ENCODE measurements around the gene B4GALT1. TPM values are rescaled to one million over a fixed set of nuclear protein-coding genes. Genes with fewer than 3 reads are reported as not detected.
A peak's percentile ranks its signal among the peaks of the same experiment; 100 is the strongest.

The B4GALT1 gene
- total RNA-seq, 1 experiment from 2014 or later, result 121 TPM

DNA sequence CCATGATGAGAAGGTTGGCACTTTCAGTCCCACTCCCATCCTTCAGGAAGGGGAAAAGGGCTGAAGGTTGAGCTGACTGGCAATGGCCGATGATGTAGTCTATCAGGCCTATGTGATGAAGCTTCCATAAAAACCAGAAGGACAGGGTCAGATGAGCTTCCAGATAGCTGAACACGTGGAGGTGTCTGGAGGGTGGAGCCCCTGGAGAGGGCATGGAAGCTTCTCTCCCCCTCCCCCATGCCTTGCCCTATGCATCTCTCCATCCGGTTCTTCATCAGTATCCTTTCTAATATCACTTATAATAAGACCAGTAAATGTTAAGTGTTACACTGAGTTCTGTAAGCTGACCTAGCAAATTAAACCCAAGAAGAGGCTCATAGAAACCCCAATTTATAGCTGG lies 58.0 kb downstream of the B4GALT1 start:
- intact Hi-C loops (cut with micrococcal nuclease; ENCODE audit: unreplicated experiment), result no loop called here
- peaks cover 12% of the 10 kb centered on the region for H3K4me1 Mint-ChIP-seq (ENCODE audit: low read depth, unreplicated experiment)
- ChIA-PET CTCF (no interaction called here), POLR2A (no interaction called here)
- Histone ChIP-seq H3K9me3 (no peaks in the 10 kb centered on the region), H3K36me3 (ENCODE audit: control insufficient read depth, insufficient read depth, low read length) (no peaks in the 10 kb centered on the region), H3K4me3 (ENCODE audit: low read depth, low read length) (no peak overlapping the region), H3K4me1 (no peaks in the 10 kb centered on the region; the same call in 1 of the 2 replicates), H3K27me3 (replicated peaks; ENCODE audit: control insufficient read depth, insufficient read depth, low read length) (no peaks in the 10 kb centered on the region)
- H3K9me3 Mint-ChIP-seq (ENCODE audit: unreplicated experiment), result no peaks in the 10 kb centered on the region
- TF ChIP-seq, protein P1, sequence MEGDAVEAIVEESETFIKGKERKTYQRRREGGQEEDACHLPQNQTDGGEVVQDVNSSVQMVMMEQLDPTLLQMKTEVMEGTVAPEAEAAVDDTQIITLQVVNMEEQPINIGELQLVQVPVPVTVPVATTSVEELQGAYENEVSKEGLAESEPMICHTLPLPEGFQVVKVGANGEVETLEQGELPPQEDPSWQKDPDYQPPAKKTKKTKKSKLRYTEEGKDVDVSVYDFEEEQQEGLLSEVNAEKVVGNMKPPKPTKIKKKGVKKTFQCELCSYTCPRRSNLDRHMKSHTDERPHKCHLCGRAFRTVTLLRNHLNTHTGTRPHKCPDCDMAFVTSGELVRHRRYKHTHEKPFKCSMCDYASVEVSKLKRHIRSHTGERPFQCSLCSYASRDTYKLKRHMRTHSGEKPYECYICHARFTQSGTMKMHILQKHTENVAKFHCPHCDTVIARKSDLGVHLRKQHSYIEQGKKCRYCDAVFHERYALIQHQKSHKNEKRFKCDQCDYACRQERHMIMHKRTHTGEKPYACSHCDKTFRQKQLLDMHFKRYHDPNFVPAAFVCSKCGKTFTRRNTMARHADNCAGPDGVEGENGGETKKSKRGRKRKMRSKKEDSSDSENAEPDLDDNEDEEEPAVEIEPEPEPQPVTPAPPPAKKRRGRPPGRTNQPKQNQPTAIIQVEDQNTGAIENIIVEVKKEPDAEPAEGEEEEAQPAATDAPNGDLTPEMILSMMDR (IDR thresholded peaks at IDR 0.05; ENCODE audit: insufficient read depth in 1 of 2, low read depth in 1 of 2, low read length in 1 of 2, severe bottlenecking in 1 of 2, unreplicated experiment in 1 of 2), result no peak
- H3K36me3 Mint-ChIP-seq (ENCODE audit: insufficient read depth, unreplicated experiment), result peaks cover 78% of the 10 kb centered on the region
- no peak overlapping the region for H3K27ac Mint-ChIP-seq (ENCODE audit: unreplicated experiment)
- no TSS peak for BruUV-seq (replicated peaks)
- H3K27me3 Mint-ChIP-seq (ENCODE audit: insufficient read depth, unreplicated experiment), result no peaks in the 10 kb centered on the region
- DNase-seq, result no peak
- H3K4me3 Mint-ChIP-seq (ENCODE audit: unreplicated experiment), result no peak overlapping the region

DNA sequence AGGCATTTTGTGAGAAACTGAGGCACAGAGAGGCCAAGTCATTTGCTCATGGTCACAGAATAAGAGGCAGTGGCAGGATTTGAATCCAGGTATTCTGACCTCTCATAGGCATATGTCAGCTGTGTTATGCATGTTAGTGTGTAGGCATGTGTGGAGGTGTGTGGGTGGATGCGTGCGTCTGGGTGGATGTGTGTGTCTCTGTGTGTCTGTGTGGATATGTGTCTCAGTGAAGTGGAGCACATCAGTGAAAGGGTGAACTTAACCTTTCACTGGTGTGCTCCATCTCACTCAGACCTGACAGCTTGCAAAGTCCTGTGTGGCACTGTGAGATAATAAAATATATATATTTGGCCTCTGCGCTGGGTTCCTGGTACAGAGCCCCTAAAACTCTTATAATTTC lies 58.7 kb downstream of the B4GALT1 start:
- Mint-ChIP-seq H3K4me3 (ENCODE audit: unreplicated experiment) (no peak overlapping the region), H3K4me1 (ENCODE audit: low read depth, unreplicated experiment) (peaks cover 18% of the 10 kb centered on the region), H3K27ac (ENCODE audit: unreplicated experiment) (no peak overlapping the region), H3K27me3 (ENCODE audit: insufficient read depth, unreplicated experiment) (no peaks in the 10 kb centered on the region), H3K9me3 (ENCODE audit: unreplicated experiment) (no peaks in the 10 kb centered on the region), H3K36me3 (ENCODE audit: insufficient read depth, unreplicated experiment) (peaks cover 76% of the 10 kb centered on the region)
- intact Hi-C loops (cut with micrococcal nuclease; ENCODE audit: unreplicated experiment), result no loop called here
- TF ChIP-seq, protein P1 (IDR thresholded peaks at IDR 0.05; ENCODE audit: insufficient read depth in 1 of 2, low read depth in 1 of 2, low read length in 1 of 2, severe bottlenecking in 1 of 2, unreplicated experiment in 1 of 2), result no peak
- CTCF ChIA-PET, result no interaction called here
- no TSS peak for BruUV-seq (replicated peaks)
- no peaks in the 10 kb centered on the region for H3K27me3 ChIP-seq (replicated peaks; ENCODE audit: control insufficient read depth, insufficient read depth, low read length)
- H3K4me1 ChIP-seq, result peaks cover 1% of the 10 kb centered on the region; the same call in 1 of the 2 replicates
- DNase-seq, result no peak
- no peaks in the 10 kb centered on the region for H3K9me3 ChIP-seq
- H3K36me3 ChIP-seq (ENCODE audit: control insufficient read depth, insufficient read depth, low read length), result no peaks in the 10 kb centered on the region
- POLR2A ChIA-PET, result no interaction called here
- no peak overlapping the region for H3K4me3 ChIP-seq (ENCODE audit: low read depth, low read length)

DNA sequence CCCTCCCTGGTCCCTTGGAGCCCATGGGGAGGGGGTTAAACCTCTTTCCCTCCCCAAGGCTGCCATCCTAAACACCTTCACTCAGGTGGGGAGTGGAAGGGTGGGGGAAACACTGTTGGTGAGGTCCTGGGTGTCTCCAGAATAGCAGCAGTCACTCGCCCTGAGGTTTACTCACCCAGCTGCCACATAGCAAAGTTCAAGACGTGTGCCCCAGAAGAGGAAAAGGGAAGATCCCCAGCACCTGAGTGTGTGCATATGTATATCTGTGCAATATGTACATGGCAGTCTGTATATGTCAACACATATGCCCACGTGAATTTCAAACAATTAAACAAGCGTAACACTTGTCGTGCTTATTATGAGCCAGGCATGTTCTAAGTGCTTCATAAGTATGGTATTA lies 59.4 kb downstream of the B4GALT1 start:
- no peaks in the 10 kb centered on the region for H3K9me3 ChIP-seq
- DNase-seq, result no peak
- POLR2A ChIA-PET, result no interaction called here
- CTCF ChIA-PET, result no interaction called here
- Mint-ChIP-seq H3K27ac (ENCODE audit: unreplicated experiment) (peak overlapping the region; percentile 16), H3K27me3 (ENCODE audit: insufficient read depth, unreplicated experiment) (no peaks in the 10 kb centered on the region), H3K36me3 (ENCODE audit: insufficient read depth, unreplicated experiment) (peaks cover 74% of the 10 kb centered on the region), H3K9me3 (ENCODE audit: unreplicated experiment) (no peaks in the 10 kb centered on the region), H3K4me1 (ENCODE audit: low read depth, unreplicated experiment) (peaks cover 20% of the 10 kb centered on the region), H3K4me3 (ENCODE audit: unreplicated experiment) (no peak overlapping the region)
- no peaks in the 10 kb centered on the region for H3K27me3 ChIP-seq (replicated peaks; ENCODE audit: control insufficient read depth, insufficient read depth, low read length)
- TF ChIP-seq, protein P1 (IDR thresholded peaks at IDR 0.05; ENCODE audit: insufficient read depth in 1 of 2, low read depth in 1 of 2, low read length in 1 of 2, severe bottlenecking in 1 of 2, unreplicated experiment in 1 of 2), result no peak
- no peak overlapping the region for H3K4me3 ChIP-seq (ENCODE audit: low read depth, low read length)
- no peaks in the 10 kb centered on the region for H3K36me3 ChIP-seq (ENCODE audit: control insufficient read depth, insufficient read depth, low read length)
- peaks cover 7% of the 10 kb centered on the region; the same call in 1 of the 2 replicates for H3K4me1 ChIP-seq
- no TSS peak for BruUV-seq (replicated peaks)
- intact Hi-C loops (cut with micrococcal nuclease; ENCODE audit: unreplicated experiment), result no loop called here

Measured in Caco-2 (cell line).